Caco-2 (cell line): Measurements from ENCODE around the gene TBATA. TPM values are rescaled to one million over a fixed set of nuclear protein-coding genes. Genes with fewer than 3 reads are reported as not detected.

Source experiments
- BruUV-seq: library from RNA; stranded (reverse); fragments of 400-500 nt; replicated peaks from 2 replicates; lab custom pipeline; 2021; lab: Mats Ljungman, UMichigan
- CTCF ChIA-PET: fragments of 300-600 bp; sonication (Branson Sonifier 250); formaldehyde crosslinking; loops from one replicate; lab custom pipeline; 2022; ENCODE audit warnings: antibody characterized with exemption; lab: Charles Lee
- POLR2A ChIA-PET: fragments of 300-600 bp; sonication (Branson Sonifier 250); formaldehyde crosslinking; loops from one replicate; lab custom pipeline; 2022; ENCODE audit warnings: antibody characterized with exemption; lab: Charles Lee
- DNase-seq, 2 experiments: peaks; one replicate each; pipeline versions ENCODE4 v3.0.0 to v3.0.0-alpha.2; 2020 to 2022
- H3K27me3 ChIP-seq: replicated peaks from 2 replicates; pipeline ENCODE4 v1.6.0; 2011; ENCODE audit warnings: low read length; ENCODE audit not compliant: control insufficient read depth, insufficient read depth
- H3K36me3 ChIP-seq: 2 replicates; pipeline ENCODE4 v1.5.1; 2011; ENCODE audit warnings: low read length; ENCODE audit not compliant: control insufficient read depth, insufficient read depth
- H3K4me1 ChIP-seq: fragments of 250-450 bp; sonication (Bioruptor Pico); 2 replicates; pipeline ENCODE4 v1.5.1; 2020; ENCODE audit warnings: mild to moderate bottlenecking
- H3K4me3 ChIP-seq: 2 replicates; pipeline ENCODE4 v1.5.1; 2011; ENCODE audit warnings: low read depth, mild to moderate bottlenecking, control low read depth, low read length
- H3K9me3 ChIP-seq: fragments of 250-450 bp; sonication (Bioruptor Pico); 2 replicates; pipeline ENCODE4 v1.5.1; 2020; ENCODE audit warnings: mild to moderate bottlenecking, moderate library complexity
- H3K27ac Mint-ChIP-seq: one replicate; pipeline ENCODE4 v1.8.0; 2022; ENCODE audit warnings: mixed read lengths; ENCODE audit not compliant: unreplicated experiment
- H3K27me3 Mint-ChIP-seq: one replicate; pipeline ENCODE4 v1.8.0; 2022; ENCODE audit warnings: mixed read lengths; ENCODE audit not compliant: insufficient read depth, unreplicated experiment
- H3K36me3 Mint-ChIP-seq: one replicate; pipeline ENCODE4 v1.8.0; 2022; ENCODE audit warnings: mild to moderate bottlenecking, mixed read lengths; ENCODE audit not compliant: insufficient read depth, unreplicated experiment
- H3K4me1 Mint-ChIP-seq: one replicate; pipeline ENCODE4 v1.8.0; 2022; ENCODE audit warnings: low read depth, mixed read lengths; ENCODE audit not compliant: unreplicated experiment
- H3K4me3 Mint-ChIP-seq: one replicate; pipeline ENCODE4 v1.8.0; 2022; ENCODE audit warnings: mild to moderate bottlenecking, moderate library complexity, mixed read lengths; ENCODE audit not compliant: unreplicated experiment
- H3K9me3 Mint-ChIP-seq: one replicate; pipeline ENCODE4 v1.8.0; 2022; ENCODE audit warnings: mixed read lengths; ENCODE audit not compliant: unreplicated experiment
- CTCF ChIP-seq, 2 experiments: fragments of 200-600 bp in 1 of 2; IDR thresholded peaks; 1 replicate in 1 of 2; 2 replicates in 1 of 2; pipeline versions ENCODE4 v1.5.1 to v1.8.0; 2011 to 2022; ENCODE audit warnings: antibody characterized with exemption in 1 of 2, control low read depth in 1 of 2, inconsistent platforms in 1 of 2, low read depth in 1 of 2, low read length in 1 of 2, mild to moderate bottlenecking in 1 of 2, moderate library complexity in 1 of 2; ENCODE audit not compliant: insufficient read depth in 1 of 2, severe bottlenecking in 1 of 2, unreplicated experiment in 1 of 2
- intact Hi-C: fragments of 100-400 bp; cut with micrococcal nuclease; formaldehyde crosslinking; loops from one replicate; pipeline ENCODE4 v1.10.0; 2022; ENCODE audit not compliant: unreplicated experiment
- total RNA-seq: library from RNA; stranded (reverse); gene quantifications from 2 replicates; pipeline ENCODE4 v1.2.3, GENCODE V29; 2022

Gene TBATA
- total RNA-seq, 1 experiment from 2014 or later, result not detected

GRCh38 chr10:70777063-70777875 is 7.9 kb downstream of the TBATA start:
- no peaks in the 10 kb centered on the region for H3K9me3 Mint-ChIP-seq
- no TSS peak for BruUV-seq
- no peaks in the 10 kb centered on the region for H3K27me3 ChIP-seq
- no peaks in the 10 kb centered on the region for H3K36me3 ChIP-seq
- H3K4me1 Mint-ChIP-seq, result no peaks in the 10 kb centered on the region
- H3K4me1 ChIP-seq, result peaks cover 16% of the 10 kb centered on the region
- H3K36me3 Mint-ChIP-seq, result no peaks in the 10 kb centered on the region
- H3K27ac Mint-ChIP-seq, result no peak overlapping the region
- ChIA-PET CTCF (interaction anchor here (2.3 kb wide), 1 partner anchor 16 kb away, joined by 10 read pairs; no protein-coding TSS in a partner anchor), POLR2A (no interaction called here)
- DNase-seq, result peak; percentile 46 to 62
- no peak overlapping the region for H3K4me3 Mint-ChIP-seq
- H3K9me3 ChIP-seq, result no peaks in the 10 kb centered on the region
- no peak for TF ChIP-seq CTCF (IDR thresholded peaks at IDR 0.05; ENCODE audit: insufficient read depth in 1 of 2, low read depth in 1 of 2, low read length in 1 of 2, severe bottlenecking in 1 of 2, unreplicated experiment in 1 of 2)
- no peaks in the 10 kb centered on the region for H3K27me3 Mint-ChIP-seq
- intact Hi-C loops, result no loop called here
- no peak overlapping the region for H3K4me3 ChIP-seq

- ChIA-PET POLR2A (no interaction called here), CTCF (interaction anchor here (2.3 kb wide), 1 partner anchor 15 kb away, joined by 10 read pairs; no protein-coding TSS in a partner anchor)
- H3K36me3 Mint-ChIP-seq, result no peaks in the 10 kb centered on the region
- Histone ChIP-seq H3K27me3 (no peaks in the 10 kb centered on the region), H3K9me3 (no peaks in the 10 kb centered on the region), H3K4me3 (no peak overlapping the region), H3K4me1 (peaks cover 16% of the 10 kb centered on the region), H3K36me3 (no peaks in the 10 kb centered on the region)
- DNase-seq, result peak in 1 of 2 experiments; percentile 36
- intact Hi-C loops, result no loop called here
- H3K27me3 Mint-ChIP-seq, result no peaks in the 10 kb centered on the region
- H3K9me3 Mint-ChIP-seq, result no peaks in the 10 kb centered on the region
- no TSS peak for BruUV-seq
- no peak overlapping the region for H3K4me3 Mint-ChIP-seq
- H3K27ac Mint-ChIP-seq, result no peak overlapping the region
- H3K4me1 Mint-ChIP-seq, result no peaks in the 10 kb centered on the region
- TF ChIP-seq CTCF (IDR thresholded peaks at IDR 0.05; ENCODE audit: insufficient read depth in 1 of 2, low read depth in 1 of 2, low read length in 1 of 2, severe bottlenecking in 1 of 2, unreplicated experiment in 1 of 2), result no peak
Observed at GRCh38 chr10:70776455-70777005, 8.6 kb downstream of the TBATA start.

- DNase-seq, result no peak
- H3K4me3 Mint-ChIP-seq, result no peak overlapping the region
- no peaks in the 10 kb centered on the region for H3K27me3 ChIP-seq
- H3K4me3 ChIP-seq, result no peak overlapping the region
- TF ChIP-seq CTCF (IDR thresholded peaks at IDR 0.05; ENCODE audit: insufficient read depth in 1 of 2, low read depth in 1 of 2, low read length in 1 of 2, severe bottlenecking in 1 of 2, unreplicated experiment in 1 of 2), result no peak
- POLR2A ChIA-PET, result no interaction called here
- no peak overlapping the region for H3K27ac Mint-ChIP-seq
- H3K36me3 ChIP-seq, result no peaks in the 10 kb centered on the region
- H3K27me3 Mint-ChIP-seq, result no peaks in the 10 kb centered on the region
- intact Hi-C loops, result no loop called here
- H3K4me1 Mint-ChIP-seq, result no peaks in the 10 kb centered on the region
- no peaks in the 10 kb centered on the region for H3K36me3 Mint-ChIP-seq
- BruUV-seq, result no TSS peak
- H3K4me1 ChIP-seq, result peaks cover 16% of the 10 kb centered on the region
- H3K9me3 ChIP-seq, result no peaks in the 10 kb centered on the region
- H3K9me3 Mint-ChIP-seq, result no peaks in the 10 kb centered on the region
- CTCF ChIA-PET, result interaction anchor here (1.4 kb wide), 1 partner anchor 17 kb away, joined by 4 read pairs; no protein-coding TSS in a partner anchor
Observed at GRCh38 chr10:70775679-70776454, 9.3 kb downstream of the TBATA start.
